GM21526 (cell line): ENCODE data around the gene LIN7B.
"Not testable (repeated sequence)": the region's sequence is repeated elsewhere in the genome, so short reads cannot be mapped to it uniquely, and the experiment has no call there.

Experiments
- ATAC-seq: cut with Tn5 transposase; IDR thresholded peaks from one replicate; pipeline ENCODE4 v1.9.1; 2021; ENCODE audit warnings: moderate library complexity; ENCODE audit not compliant: unreplicated experiment, low FRiP score

Gene LIN7B

DNA sequence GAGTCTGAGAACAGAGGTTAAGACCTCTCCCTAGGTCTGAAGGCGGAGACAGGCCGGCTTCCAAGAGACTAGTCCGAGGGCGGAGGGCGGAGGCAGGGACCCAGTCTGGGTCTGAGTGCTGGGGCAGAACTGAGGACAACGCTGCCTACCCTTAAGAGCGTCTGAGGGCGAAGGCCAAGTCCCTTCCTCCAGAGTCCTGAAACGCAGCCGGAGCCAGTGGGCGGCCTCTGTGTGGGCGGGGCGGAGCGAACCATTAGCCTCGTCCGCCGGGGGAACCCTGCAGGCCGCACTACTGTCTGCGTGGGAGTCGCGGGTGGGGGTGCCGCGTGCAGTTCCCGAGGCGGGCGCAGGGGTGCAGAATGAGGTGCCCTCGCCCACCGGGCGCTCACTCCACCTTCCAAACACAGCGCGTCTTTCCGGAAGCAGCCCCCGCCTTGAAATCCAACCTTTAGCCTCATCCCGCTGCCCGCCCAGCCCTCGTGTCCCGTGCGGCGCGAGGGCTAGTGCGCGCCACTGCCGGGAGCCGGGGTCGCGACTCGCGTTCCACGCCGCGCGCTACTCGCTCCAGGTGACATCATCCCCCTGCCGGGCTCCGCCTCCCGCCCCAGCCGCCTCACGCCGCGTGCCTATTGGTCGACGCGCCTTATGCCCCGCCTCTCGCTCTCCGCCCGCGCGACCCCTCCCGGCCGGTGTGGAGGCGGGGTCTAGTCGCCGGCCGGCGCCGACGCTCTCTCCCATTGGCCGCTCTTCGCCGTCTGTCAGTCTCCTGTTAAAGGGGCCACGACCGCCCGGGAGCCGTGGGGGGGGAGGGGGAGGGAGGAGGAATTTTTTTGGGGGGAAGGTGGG is 4.6 kb downstream of the LIN7B start, which contains the start of gene C19orf73:
Gene C19orf73, minus strand, starts transcription at position 579 of the 846 bp plus-strand sequence. Its CDS starts 121 bp downstream, at position 458.
- peak; percentile 52 for ATAC-seq

DNA sequence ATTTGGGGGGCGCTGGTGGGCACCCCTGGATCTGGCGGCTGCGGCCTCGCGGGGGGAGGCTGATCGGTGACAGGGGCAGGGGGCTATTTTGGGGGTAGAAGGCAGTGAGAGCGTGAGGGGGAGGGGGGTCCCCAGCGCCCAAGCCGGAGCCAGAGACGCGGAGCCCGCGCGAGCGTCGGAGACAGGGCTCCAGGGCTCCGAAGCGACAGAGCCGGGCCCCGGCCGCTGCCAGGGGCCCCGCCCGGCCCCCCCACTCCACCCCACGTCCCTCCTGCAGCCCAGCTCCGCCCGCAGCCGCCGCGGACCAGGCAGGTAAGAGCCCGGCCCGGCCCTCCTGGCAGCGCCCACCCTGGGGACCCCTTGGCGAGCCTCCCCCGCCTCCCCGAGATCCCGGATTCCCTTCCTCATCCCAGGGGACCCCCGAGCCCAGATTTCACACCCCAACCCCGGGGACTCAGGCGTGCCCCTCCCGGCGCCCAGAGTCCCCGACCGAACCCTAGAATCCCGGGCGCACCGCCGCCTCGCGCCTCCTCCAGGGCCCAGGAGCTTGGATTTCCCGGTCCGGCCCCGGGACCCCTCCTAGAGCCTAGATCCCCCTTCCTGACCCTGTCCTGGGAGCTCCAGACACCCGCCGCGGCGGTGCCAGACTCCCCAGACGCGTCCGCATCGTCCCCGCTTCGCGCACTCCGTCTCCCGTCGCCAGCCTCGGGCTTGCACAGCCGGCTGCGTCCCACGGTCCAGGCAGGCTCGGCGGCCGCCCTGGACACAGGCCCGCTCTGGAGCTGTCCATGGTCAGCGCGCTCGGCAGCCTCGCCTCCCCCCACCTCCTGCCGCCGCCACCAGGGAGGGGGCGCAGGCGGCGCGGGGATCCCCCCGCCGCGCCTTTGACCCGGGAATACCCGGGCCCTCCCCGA is 5.5 kb downstream of the LIN7B start, which contains the start of gene PPFIA3:
Gene PPFIA3, plus strand, starts transcription at position 134 of the 914 bp plus-strand sequence. CDS start 8,330 bp downstream, outside the sequence.
- no peak for ATAC-seq

DNA sequence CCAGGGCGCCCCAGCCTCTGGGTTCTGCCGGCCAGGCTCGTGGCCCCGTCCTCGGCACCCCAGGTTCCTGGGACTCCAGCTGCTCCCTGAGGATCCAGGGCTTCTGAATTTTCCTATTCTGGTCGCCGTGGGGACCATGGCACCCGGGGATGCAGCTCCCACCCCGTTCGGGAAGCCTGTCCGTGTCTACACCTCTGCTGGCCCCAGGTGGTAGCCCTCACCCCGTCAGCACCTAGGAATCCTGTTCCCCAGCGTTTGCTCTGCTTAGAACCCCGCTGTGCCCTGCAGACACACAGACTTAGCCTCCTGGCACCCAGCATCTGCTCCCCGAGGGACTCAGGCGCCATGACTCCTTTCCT is 6.1 kb downstream of the LIN7B start:
- no peak for ATAC-seq

DNA sequence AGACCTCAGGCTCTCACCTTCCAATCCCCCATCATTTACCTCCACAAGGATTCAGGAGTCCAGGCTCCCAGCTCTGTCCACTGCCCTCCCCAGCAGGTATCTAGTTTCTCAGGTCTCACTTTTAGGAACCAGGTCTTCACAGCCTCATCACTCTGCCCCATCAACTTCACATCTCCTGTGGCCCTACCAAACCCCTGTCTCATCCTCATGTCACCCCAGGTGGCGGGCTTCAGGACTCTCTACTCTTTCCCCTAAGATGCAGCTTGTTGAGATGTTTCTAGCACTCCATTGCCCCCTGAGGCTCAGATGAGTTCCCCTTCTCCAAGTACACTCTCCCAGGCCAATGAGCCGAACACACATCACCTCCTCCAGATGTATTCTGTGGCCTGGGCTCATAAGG is 6.7 kb downstream of the LIN7B start:
- no peak for ATAC-seq

DNA sequence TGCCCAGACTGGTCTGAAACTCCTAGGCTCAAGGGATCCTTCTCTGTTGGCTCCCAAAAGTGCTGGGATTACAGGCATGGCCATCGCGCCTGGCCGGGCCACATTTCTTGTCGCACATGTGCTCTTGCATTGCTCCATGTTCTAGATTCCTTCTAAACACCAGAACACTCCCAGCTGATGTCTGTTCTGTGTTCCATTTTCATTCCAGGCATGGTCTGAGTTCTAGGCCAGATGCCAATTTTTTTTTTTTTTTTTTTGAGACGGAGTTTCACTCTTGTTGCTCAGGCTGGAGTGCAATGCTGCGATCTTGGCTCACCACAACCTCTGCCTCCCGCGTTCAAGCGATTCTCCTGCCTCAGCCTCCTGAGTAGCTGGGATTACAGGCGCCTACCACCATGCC is 7.7 kb downstream of the LIN7B start:
- not testable (repeated sequence) for ATAC-seq

DNA sequence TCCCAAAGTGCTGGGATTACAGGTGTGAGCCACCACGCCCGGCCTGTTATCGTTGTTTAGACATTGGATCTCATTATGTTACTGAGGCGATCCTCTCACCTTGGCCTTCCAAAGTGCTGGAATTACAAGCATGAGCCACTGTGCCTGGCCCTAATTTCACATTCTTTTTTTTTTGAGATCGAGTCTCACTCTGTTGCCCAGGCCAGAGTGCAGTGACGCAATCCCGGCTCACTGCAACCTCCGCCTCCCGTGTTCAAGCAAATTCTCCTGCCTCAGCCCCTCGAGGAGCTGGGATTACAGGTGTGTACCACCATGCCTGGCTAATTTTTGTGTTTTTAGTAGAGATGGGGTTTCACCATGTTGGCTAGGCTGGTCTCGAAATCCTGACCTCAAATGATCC is 9.1 kb downstream of the LIN7B start:
- ATAC-seq, result not testable (repeated sequence)

DNA sequence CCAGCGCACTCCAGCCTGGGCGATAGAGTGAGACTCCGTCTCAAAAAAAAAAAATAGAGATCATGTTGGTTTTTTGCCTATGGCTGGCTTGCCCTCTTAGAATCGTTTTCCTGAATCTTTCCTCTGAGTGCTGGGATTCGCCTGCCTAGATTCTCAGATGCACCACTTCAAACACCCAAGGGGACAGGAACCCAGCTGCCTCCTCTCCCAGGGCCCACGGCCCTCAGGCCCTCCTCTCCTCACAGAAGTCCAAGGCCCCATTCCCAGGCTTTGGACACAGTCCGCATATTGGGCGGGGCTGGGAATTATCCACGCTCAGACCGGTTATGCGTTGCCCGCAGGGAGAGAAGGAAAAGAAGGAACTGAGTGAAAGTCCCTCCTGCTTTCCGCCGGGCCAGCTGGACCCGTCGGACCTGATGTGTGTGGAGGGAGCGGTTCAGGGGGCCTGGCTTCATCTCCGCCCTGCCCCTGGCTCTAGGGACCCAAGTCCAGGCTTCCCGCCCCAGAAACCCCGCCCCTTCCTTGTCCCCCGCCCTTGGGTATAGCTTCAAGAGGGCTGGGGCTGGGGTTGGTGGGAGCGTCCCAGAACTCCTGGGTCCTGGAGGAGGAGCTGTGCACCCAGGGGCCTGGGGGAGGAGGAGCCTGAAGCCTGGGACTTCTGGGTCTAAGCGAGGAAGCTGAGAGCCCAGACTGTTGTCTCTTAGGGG is 11.0 kb downstream of the LIN7B start:
- no peak for ATAC-seq

DNA sequence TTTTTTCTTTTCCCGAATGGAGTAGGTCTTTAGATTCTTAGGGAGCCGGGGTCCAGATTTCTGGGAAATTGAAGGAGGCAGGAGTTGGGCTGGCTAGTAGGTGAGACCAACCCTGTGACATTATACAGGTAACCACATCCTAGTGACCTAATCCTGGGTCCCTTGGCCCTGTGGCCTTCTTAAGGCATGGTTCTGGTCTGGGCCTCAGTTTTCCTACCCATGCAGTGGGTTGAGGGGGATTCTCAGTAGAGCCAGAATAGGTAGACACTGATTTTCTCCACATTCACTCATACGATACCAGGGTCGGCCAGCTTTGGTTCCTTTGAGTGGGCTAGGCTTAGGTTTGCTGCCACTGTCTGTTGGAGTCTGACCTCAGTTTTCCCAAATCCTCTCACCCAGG is 12.4 kb downstream of the LIN7B start:
- ATAC-seq, result no peak

DNA sequence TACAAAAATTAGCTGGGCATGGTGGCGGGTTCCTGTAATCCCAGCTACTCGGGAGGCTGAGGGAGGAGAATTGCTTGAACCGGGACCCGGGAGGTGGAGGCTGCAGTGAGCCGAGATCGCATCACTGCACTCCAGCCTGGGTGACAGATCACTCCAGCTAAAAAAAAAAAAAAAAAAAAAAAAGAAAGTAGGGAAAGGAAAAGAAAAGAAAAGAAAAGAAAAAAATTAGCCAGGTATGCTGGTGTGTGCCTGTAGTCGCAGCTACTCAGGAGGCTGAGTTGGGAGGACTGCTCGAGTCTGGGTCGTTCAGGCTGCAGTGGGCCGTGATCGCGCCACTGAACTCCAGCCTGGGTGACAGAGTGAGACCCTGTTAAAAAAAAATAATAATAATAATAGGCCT is 13.1 kb downstream of the LIN7B start:
- not testable (repeated sequence) for ATAC-seq

DNA sequence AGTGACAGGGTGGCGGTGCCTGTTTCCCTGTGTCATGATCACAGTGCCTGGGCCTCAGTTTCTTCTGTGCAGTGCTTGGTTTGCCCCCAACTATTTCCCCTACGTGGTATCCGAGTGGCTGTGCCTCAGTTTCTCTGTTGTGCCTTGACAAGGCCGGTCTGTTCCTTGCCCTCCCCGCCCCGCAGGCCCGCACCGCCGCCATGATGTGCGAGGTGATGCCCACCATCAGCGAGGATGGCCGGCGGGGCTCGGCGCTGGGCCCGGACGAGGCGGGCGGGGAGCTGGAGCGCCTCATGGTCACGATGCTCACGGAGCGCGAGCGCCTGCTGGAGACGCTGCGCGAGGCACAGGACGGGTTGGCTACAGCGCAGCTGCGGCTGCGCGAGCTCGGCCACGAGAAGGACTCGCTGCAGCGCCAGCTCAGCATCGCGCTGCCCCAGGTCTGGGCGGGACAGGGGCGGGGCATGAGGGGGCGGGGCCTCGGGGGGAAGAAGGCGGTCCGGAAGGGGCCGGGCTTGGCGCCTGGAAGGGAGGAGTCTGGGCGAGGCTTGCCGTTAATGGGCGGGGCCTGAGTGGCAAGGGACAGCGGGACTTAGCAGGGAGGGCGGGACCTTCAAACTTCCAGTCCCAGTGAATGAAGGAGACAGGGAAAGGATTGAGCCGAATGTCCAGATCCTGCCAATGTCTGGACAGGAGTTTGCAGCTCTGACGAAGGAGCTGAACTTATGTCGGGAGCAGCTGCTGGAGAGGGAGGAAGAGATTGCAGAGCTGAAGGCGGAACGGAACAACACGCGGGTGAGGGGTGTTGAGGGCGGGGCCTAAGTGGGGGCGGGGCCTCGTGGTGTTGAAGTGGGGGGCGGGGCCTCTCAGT is 13.7 kb downstream of the LIN7B start:
- peak; percentile 67 for ATAC-seq

DNA sequence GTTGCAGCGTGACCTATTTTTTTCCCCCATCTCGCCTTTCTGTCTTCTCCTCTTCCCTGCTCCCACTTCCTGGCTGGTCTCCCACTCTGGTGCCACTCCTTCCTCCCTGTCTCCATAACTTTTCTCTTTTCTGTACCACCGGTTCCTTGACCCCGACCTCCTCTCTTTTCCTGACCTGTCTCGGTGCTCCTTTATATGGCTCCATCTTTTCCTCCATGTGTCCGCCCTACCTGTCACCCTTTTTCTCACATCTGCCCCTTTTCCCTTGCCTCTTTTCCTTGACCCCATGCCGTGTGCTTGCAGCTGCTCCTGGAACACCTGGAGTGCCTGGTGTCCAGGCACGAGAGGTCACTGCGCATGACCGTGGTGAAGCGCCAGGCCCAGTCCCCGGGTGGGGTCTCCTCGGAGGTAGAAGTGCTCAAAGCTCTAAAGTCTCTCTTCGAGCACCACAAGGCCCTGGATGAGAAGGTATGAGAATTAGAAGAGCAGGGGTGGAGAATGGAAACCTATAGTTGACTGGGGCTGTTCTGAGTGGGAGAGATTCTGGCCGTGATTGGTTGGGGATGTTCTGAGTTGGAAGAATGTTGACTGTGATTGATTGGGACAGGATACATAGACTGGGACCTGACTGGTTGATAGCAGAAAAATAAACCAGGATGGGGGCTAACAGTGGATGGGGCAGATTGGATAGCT is 14.5 kb downstream of the LIN7B start:
- ATAC-seq, result no peak

DNA sequence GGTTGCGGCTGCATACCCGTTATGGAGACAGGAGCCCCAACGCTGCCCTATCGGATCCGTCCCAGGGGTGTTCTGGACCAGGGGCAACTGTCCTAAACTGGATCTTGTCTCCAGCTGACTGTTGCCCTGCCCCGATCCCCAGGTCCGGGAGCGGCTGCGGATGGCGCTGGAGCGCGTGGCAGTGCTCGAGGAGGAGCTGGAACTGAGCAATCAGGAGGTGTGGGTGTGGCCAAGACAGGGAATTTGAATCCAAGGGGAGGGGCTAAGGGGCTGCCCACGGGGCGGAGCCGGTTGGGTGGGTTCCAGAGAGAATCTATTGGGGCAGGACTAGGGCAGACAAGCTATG is 15.0 kb downstream of the LIN7B start:
- no peak for ATAC-seq

DNA sequence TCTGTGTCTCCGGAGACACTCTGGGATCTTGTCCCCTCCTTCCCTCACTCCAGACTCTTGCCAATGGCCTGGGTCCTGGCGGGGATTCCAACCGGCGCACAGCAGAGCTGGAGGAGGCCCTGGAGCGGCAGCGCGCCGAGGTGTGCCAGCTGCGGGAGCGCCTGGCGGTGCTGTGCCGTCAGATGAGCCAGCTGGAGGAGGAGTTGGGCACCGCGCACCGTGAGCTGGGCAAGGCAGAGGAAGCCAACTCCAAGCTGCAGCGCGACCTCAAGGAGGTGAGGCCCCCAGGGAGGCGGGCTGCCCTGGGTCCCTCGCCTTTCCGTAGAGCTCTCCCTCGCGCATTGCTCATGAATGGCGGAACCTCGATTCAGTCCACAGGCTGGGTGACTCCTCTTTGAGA is 16.2 kb downstream of the LIN7B start:
- no peak for ATAC-seq

DNA sequence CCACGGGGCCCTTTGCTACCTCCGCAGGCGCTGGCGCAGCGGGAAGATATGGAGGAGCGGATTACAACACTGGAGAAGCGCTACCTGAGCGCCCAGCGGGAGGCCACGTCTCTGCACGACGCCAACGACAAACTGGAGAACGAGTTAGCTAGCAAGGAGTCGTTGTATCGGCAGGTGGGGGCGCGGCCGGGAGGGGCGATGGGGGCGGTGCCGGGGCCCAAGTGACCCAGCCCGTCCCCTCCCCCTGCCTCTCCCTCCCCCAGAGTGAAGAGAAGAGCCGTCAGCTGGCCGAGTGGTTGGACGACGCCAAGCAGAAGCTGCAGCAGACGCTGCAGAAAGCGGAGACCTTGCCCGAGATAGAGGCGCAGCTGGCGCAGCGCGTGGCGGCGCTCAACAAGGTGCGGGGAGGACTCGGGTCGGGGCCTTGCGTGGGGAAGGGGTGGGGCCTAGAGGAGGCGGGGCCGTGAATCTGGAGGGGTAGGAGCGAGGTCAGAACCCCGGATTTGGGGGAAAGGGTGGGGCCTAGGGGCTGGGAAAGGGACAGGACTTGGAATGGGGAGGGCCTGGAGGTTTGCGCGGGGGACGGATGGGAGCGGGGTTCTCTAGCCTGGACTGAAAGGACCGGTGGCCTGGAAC is 18.9 kb downstream of the LIN7B start:
- ATAC-seq, result no peak

DNA sequence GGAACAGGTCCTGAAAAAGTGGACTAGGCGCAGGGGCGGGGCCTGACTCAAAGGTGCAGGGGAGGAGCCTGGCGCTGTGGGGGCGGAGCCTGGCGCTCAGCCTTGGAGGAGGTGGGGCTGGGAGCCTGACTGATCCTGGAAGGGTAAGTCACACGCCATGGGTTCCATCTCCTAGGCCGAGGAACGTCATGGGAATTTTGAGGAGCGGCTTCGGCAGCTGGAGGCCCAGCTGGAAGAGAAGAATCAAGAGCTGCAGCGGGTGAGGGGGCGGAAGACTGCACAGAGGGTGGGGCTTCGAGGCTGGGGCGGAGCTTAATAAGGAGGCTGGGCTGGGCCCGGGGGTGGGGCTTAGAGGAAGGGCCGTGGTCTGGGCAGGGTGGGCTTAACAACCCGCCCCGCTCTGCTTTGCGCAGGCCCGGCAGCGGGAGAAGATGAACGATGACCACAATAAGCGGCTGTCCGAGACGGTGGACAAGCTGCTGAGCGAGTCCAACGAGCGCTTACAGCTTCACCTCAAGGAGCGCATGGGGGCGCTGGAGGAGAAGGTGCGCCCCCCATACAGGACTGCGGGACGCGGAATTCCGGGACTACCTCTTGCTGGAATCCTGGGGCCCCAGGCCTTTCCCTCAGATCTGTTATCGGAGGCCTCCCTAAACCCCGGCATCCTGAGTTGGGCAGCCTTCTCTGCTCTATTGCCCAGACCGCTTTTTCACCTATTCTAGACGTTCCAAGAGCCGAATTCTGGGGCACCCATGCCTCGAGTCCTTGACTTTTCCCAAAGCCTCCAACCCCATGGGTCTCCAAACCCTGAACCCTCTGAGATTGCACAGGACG is 19.7 kb downstream of the LIN7B start:
- no peak for ATAC-seq

DNA sequence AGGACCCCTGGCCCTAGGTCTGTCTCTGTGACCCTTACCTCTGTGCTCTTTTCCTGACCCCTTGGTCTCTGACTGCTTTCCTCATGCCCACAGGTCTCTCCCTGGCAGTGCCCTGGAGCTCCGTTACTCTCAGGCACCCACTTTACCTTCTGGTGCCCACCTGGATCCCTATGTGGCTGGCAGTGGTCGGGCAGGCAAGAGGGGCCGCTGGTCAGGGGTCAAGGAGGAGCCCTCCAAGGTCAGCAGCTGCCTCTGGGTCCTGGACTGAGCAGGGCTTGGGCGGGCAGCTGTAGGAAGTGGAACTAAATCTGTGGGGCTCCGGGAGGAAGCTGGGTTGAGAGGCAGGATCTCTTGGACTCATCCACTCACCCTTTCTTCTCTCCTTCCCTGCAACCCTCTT is 21.5 kb downstream of the LIN7B start:
- no peak for ATAC-seq

DNA sequence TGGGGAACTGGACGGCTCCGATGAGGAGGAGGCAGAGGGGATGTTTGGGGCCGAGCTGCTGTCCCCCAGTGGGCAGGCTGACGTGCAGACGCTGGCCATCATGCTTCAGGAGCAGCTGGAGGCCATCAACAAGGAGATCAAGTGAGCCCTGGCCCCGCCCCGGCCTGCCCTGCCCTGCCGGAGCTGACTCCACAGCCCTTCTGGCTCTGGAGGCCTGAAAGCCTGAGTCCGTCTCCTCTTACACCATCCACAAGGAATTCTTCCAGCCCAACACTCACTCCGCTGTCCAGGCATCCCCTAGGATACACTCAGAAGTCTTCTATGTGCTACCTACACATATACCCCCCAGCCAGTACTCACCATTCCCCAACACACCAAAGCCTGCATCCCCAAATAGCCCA is 22.6 kb downstream of the LIN7B start:
- ATAC-seq, result no peak

DNA sequence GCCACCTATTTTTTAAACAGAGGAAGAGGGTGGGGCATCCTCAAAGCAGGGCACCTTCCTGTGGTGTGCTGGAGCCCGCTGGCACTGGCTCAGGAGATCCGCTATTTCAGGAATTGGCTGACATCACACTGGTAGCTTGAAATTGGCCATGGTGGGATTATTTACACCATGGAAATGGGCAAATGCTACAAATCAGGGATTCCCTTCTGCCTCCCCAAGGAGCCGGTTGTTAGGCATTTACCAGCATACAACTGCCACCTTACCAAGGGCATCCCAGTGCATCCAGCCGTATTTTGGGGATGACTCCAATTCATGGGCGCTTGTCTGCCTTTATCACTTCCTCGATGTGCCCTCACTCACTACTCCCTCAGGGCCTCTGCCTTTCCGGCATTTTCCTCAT is 26.8 kb downstream of the LIN7B start:
- no peak for ATAC-seq
